Measurements from ENCODE around the gene DLG2. TPM values are rescaled to one million over a fixed set of nuclear protein-coding genes. Genes with fewer than 3 reads are reported as not detected.

DLG2 gene
- total RNA-seq, 1 donor from 2014 or later: 5.9 TPM

DNA sequence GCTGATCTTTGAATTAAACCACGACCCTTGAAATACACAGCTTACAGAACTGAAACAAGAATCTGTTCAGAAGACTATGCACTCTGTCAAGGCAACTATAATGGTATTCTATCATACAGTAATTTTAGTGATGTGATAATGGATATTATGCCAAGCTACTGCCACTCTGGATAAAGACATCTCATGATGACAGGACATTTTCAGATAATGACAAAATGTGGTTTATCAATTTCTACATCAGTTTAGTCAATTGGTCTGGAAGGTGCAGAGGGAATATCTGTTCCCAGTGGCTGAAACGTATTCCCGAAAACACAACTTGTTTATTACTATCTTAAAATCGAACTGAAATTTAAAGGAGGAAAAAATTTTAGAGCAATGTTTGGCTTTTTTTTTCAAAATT lies 1331.3 kb downstream of the DLG2 start:
- Mint-ChIP-seq H3K4me3 (no peak overlapping the region), H3K27me3 (peaks cover 3% of the 10 kb centered on the region), H3K36me3 (no peaks in the 10 kb centered on the region), H3K9me3 (no peaks in the 10 kb centered on the region), H3K4me1 (ENCODE audit: unreplicated experiment) (no peaks in the 10 kb centered on the region), H3K27ac (no peak overlapping the region)
- no peak for TF ChIP-seq CTCF (conservative IDR thresholded peaks at IDR 0.05)
- no peak for DNase-seq (ENCODE audit: extremely low spot score, unreplicated experiment)

DNA sequence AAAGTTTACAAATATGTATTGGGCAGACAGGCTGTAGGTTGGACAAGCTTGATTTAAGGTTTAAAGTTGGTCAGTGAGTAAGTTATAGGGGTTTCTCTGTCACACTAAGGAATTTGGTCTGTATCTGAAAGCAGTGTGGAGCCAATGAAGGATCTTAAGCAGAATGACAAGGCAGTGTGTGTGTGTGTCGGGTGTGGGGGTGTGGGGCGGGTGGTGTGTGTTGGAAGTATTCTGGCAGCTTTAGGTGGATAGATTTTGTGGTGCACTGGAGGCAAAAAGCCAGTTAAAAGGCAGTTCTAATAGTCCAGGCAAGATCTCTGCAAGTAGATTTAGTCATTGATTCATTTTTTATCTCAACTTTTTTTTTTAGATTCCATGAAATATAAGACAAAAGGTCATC lies 1334.2 kb downstream of the DLG2 start:
- no peak for DNase-seq (ENCODE audit: extremely low spot score, unreplicated experiment)
- no peak for TF ChIP-seq CTCF (conservative IDR thresholded peaks at IDR 0.05)
- H3K36me3 Mint-ChIP-seq: no peaks in the 10 kb centered on the region
- no peaks in the 10 kb centered on the region for H3K4me1 Mint-ChIP-seq (ENCODE audit: unreplicated experiment)
- H3K4me3 Mint-ChIP-seq: no peak overlapping the region
- H3K27ac Mint-ChIP-seq: no peak overlapping the region
- peaks cover 3% of the 10 kb centered on the region for H3K27me3 Mint-ChIP-seq
- no peaks in the 10 kb centered on the region for H3K9me3 Mint-ChIP-seq

DNA sequence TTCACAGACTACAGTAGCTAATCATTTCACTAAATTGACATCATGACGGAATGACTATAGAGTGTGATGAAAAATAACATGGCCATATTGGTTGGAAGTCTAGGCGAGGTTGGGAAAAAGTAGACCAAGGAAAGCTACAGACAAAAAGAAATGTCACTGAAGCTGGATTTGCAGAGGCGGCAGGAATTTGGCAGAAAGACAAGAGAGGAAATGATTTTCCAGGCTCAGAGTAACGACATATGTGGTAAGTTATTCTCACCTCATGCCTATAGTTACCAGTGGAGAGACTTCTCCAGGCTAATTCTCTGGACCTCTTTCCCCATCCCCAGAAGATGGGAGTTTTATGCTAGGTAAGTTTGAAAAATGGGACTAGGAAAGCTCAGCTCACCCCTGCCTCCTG lies 1335.1 kb downstream of the DLG2 start:
- no peak for TF ChIP-seq CTCF (conservative IDR thresholded peaks at IDR 0.05)
- Mint-ChIP-seq H3K36me3 (no peaks in the 10 kb centered on the region), H3K4me3 (no peak overlapping the region), H3K4me1 (ENCODE audit: unreplicated experiment) (no peaks in the 10 kb centered on the region), H3K27ac (no peak overlapping the region), H3K9me3 (no peaks in the 10 kb centered on the region), H3K27me3 (peaks cover 3% of the 10 kb centered on the region)
- no peak for DNase-seq (ENCODE audit: extremely low spot score, unreplicated experiment)

DNA sequence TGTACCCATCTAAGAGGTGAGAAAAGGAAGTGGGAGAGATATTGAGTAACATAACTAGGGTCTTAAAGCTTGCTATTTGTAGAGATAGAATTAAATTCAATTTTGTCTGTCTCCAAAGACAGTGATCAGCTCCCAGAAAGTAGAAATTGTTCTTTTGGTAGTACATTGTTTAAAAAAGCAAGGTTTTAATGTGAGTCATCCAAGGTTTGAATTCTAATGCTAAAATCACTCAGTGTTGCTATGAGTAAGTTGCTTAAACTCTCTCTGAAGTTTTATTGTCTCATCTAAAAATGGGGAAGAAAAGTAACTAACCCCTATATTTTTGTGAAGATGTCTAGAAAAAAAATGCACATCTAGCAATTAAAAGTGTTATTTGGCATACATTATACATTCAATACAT lies 1336.5 kb downstream of the DLG2 start:
- Mint-ChIP-seq H3K27ac (no peak overlapping the region), H3K27me3 (peaks cover 3% of the 10 kb centered on the region), H3K4me3 (no peak overlapping the region), H3K36me3 (no peaks in the 10 kb centered on the region), H3K9me3 (no peaks in the 10 kb centered on the region), H3K4me1 (ENCODE audit: unreplicated experiment) (no peaks in the 10 kb centered on the region)
- no peak for TF ChIP-seq CTCF (conservative IDR thresholded peaks at IDR 0.05)
- no peak for DNase-seq (ENCODE audit: extremely low spot score, unreplicated experiment)

DNA sequence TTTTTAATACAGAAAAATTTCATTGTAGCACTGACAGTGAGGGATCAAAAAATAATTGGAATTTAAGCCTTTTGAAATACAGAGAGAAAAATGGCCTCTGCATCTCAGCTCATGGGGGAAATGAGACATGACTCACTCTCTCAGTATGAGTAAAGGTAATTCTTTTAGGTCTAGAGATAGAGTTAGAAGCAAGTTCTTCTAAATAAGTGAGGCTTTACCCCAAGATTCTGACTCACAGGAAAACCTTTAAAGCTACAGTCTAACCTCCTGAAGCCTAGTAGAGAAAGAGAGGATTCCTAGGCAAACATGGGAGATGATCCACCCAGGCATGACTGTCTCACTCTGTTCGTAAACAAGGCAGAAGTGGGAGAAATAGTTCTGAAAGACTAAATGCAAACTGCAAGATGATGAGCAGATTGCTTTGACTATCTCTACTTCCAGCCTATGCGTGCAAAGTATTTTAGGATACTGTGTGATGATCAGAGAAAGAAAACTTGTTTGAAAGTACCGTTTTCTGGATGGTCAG lies 1337.7 kb downstream of the DLG2 start:
- no peak for DNase-seq (ENCODE audit: extremely low spot score, unreplicated experiment)

More for the DNA sequence above, 1337.7 kb downstream of the DLG2 start:
- peaks cover 3% of the 10 kb centered on the region for H3K27me3 Mint-ChIP-seq
- no peaks in the 10 kb centered on the region for H3K36me3 Mint-ChIP-seq
- no peaks in the 10 kb centered on the region for H3K4me1 Mint-ChIP-seq (ENCODE audit: unreplicated experiment)
- TF ChIP-seq CTCF (conservative IDR thresholded peaks at IDR 0.05): no peak
- H3K4me3 Mint-ChIP-seq: no peak overlapping the region
- H3K27ac Mint-ChIP-seq: no peak overlapping the region
- no peaks in the 10 kb centered on the region for H3K9me3 Mint-ChIP-seq
